WERI-Rb-1 (cell line): ENCODE results near the gene ULK2.

ENCODE experiments used
- DNase-seq: peaks from one replicate; pipeline ENCODE4 v3.0.0-alpha.2; 2020
- H3K27ac ChIP-seq: fragments of 250-450 bp; sonication (Bioruptor Pico); 2 replicates; pipeline ENCODE4 v1.5.1; 2020; ENCODE audit warnings: mild to moderate bottlenecking, moderate library complexity
- H3K27me3 ChIP-seq: fragments of 250-450 bp; sonication (Bioruptor Pico); 2 replicates; pipeline ENCODE4 v1.5.1; 2021; ENCODE audit warnings: mild to moderate bottlenecking, low read depth, moderate library complexity; ENCODE audit not compliant: insufficient read depth, severe bottlenecking
- H3K36me3 ChIP-seq: fragments of 250-450 bp; sonication (Bioruptor Pico); 2 replicates; pipeline ENCODE4 v1.5.1; 2020; ENCODE audit warnings: mild to moderate bottlenecking, moderate library complexity
- H3K4me3 ChIP-seq: 2 replicates; pipeline ENCODE4 v1.5.1; 2011; ENCODE audit warnings: low read depth, mild to moderate bottlenecking, control low read depth, low read length
- H3K9me3 ChIP-seq: fragments of 250-450 bp; sonication (Bioruptor Pico); 2 replicates; pipeline ENCODE4 v1.5.1; 2021; ENCODE audit warnings: mild to moderate bottlenecking, moderate library complexity; ENCODE audit not compliant: severe bottlenecking
- CTCF ChIP-seq: IDR thresholded peaks from 2 replicates; pipeline ENCODE4 v1.5.1; 2011; ENCODE audit warnings: low read depth, mild to moderate bottlenecking, control low read depth, inconsistent platforms, low read length

The ULK2 gene

GRCh38 chr17:19741832-19742457 is 125.8 kb downstream of the ULK2 start:
- no peak for TF ChIP-seq CTCF
- no peaks in the 10 kb centered on the region for H3K9me3 ChIP-seq
- H3K36me3 ChIP-seq = no peaks in the 10 kb centered on the region
- H3K27ac ChIP-seq = no peak overlapping the region
- DNase-seq = no peak
- H3K27me3 ChIP-seq = no peaks in the 10 kb centered on the region
- no peak overlapping the region for H3K4me3 ChIP-seq

DNA sequence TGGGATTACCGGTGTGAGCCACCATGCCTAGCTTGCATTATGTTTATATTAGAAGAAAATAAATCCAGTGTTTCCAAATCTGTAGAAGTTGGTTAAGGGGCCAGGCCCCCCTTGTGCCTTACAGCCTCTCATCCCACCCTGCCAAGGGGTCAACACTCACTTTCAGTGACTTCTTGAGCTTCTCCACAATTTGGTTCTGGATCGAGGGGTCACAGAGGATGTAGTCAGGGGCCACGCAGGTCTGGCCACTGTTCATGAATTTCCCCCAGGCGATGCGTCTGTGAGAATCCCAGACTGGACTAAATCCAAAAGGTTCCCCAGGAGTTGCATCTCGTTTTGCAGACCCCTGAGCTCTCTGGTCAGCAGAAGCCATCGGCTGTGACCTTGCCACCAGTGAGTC is 126.8 kb downstream of the ULK2 start:
- no peak overlapping the region for H3K4me3 ChIP-seq
- H3K27me3 ChIP-seq = no peaks in the 10 kb centered on the region
- no peak for DNase-seq
- TF ChIP-seq CTCF = no peak
- H3K27ac ChIP-seq = no peak overlapping the region
- H3K36me3 ChIP-seq = no peaks in the 10 kb centered on the region
- H3K9me3 ChIP-seq = no peaks in the 10 kb centered on the region

GRCh38 chr17:19739241-19740201 is 128.2 kb downstream of the ULK2 start:
- no peaks in the 10 kb centered on the region for H3K9me3 ChIP-seq
- DNase-seq = no peak
- no peaks in the 10 kb centered on the region for H3K27me3 ChIP-seq
- H3K4me3 ChIP-seq = no peak overlapping the region
- TF ChIP-seq CTCF = no peak
- H3K27ac ChIP-seq = no peak overlapping the region
- no peaks in the 10 kb centered on the region for H3K36me3 ChIP-seq

DNA sequence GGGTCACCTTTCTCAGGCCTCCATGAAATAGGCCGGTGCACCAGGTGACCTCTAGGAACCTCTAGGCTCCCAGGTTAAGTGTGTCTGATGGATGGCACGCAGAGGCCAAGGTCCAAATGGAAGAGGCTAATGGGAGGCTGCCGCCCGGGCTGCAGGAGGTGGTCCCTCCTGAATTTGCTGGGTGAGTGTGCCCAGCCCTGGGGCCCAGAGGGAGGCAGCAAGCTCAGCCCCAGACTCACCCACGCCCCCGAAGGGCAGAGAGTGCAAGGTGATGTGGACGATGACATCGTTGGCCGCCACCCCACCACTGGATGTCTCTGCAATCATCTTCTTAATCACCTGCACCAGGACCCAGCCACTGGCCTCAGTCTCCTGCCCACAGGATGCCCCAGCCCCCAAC is 129.0 kb downstream of the ULK2 start:
- Histone ChIP-seq H3K27ac (no peak overlapping the region), H3K9me3 (no peaks in the 10 kb centered on the region), H3K4me3 (no peak overlapping the region), H3K27me3 (no peaks in the 10 kb centered on the region), H3K36me3 (no peaks in the 10 kb centered on the region)
- no peak for DNase-seq
- TF ChIP-seq CTCF = no peak

DNA sequence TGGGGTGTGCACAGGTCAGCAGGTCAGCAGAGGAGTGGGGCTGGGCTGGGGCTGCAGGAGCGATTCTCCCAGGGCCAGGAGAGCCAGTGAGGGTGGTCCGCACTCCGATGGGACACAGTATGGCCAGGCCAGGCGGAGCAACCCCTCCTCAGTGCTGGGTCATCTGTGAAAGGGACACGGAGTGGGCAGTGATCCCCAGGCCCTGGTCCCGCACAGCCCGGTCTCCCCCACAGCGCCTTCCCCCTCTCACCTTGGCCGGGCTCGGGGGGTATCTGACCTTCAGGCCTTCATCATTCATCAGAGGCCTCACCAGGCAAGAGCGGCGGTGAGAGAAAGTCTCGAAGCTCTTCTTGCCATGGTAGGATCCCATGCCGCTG is 129.7 kb downstream of the ULK2 start:
- DNase-seq = no peak
- no peak overlapping the region for H3K27ac ChIP-seq
- no peaks in the 10 kb centered on the region for H3K36me3 ChIP-seq
- no peak for TF ChIP-seq CTCF
- no peak overlapping the region for H3K4me3 ChIP-seq
- H3K27me3 ChIP-seq = no peaks in the 10 kb centered on the region
- H3K9me3 ChIP-seq = no peaks in the 10 kb centered on the region
